GM12878 (cell line): Measurements from ENCODE around the gene ROR2. TPM values are rescaled to one million over a fixed set of nuclear protein-coding genes. Genes with fewer than 3 reads are reported as not detected.

Experiments used
- ATAC-seq: fragments of 200-7000 bp; cut with Tn5 transposase; 3 replicates; pipeline ENCODE4 v1.9.1; 2020; ENCODE audit warnings: mild to moderate bottlenecking, moderate library complexity
- BruUV-seq: library from RNA; stranded (reverse); fragments of 400-500 nt; replicated peaks from 2 replicates; lab custom pipeline; 2021; lab: Mats Ljungman, UMichigan
- CTCF ChIA-PET: fragments of 300-600 bp; sonication (Branson Sonifier 250); formaldehyde crosslinking; extraction: SDS; loops from one replicate; lab custom pipeline; 2021; ENCODE audit warnings: inconsistent platforms; lab: Yijun Ruan, JAX
- POLR2A ChIA-PET: fragments of 350-600 bp; formaldehyde crosslinking; extraction: SDS; loops from one replicate; lab custom pipeline; 2021; ENCODE audit warnings: inconsistent platforms; lab: Charles Lee
- RAD21 ChIA-PET: fragments of 300-600 bp; sonication (Branson Sonifier 250); formaldehyde crosslinking; loops from one replicate; lab custom pipeline; 2023; ENCODE audit warnings: antibody characterized with exemption; ENCODE audit not compliant: unreplicated experiment; lab: Charles Lee
- SMC1A ChIA-PET: fragments of 300-600 bp; sonication (Branson Sonifier 250); formaldehyde crosslinking; loops from one replicate; lab custom pipeline; 2023; ENCODE audit not compliant: unreplicated experiment, uncharacterized antibody; lab: Charles Lee
- DNase-seq: peaks from one replicate; pipeline ENCODE4 v3.0.0-alpha.2; 2011; ENCODE audit warnings: low read depth, low spot score
- FAIRE-seq: peaks from 3 replicates; lab custom pipeline; 2011; peaks lifted over from hg19 to GRCh38; lab: Jason Lieb, UNC
- H2AFZ ChIP-seq: 2 replicates; pipeline ENCODE4 v1.6.0; 2011; ENCODE audit warnings: low read depth, low read length, control low read depth; ENCODE audit not compliant: control insufficient read depth
- H3K27ac ChIP-seq: 2 replicates; pipeline ENCODE4 v1.5.1; 2011; ENCODE audit warnings: control low read depth; ENCODE audit not compliant: control insufficient read depth, insufficient read depth
- H3K27me3 ChIP-seq, 2 experiments: replicated peaks in 1 of 2; 2 replicates each; pipeline versions ENCODE4 v1.6.0 to v1.6.1; 2011; ENCODE audit warnings: low read length in 1 of 2; ENCODE audit not compliant: control insufficient read depth in 2 of 2, insufficient read depth in 2 of 2
- H3K36me3 ChIP-seq, 2 experiments: 2 replicates each; pipeline ENCODE4 v1.5.1; 2011; ENCODE audit warnings: low read length in 1 of 2; ENCODE audit not compliant: control insufficient read depth in 2 of 2, insufficient read depth in 2 of 2
- H3K4me1 ChIP-seq: 2 replicates; pipeline ENCODE4 v1.6.1; 2011; ENCODE audit warnings: mild to moderate bottlenecking, low read length, moderate library complexity, mixed read lengths; ENCODE audit not compliant: control insufficient read depth, insufficient read depth
- H3K4me2 ChIP-seq: 2 replicates; pipeline ENCODE4 v1.6.0; 2011; ENCODE audit warnings: control low read depth; ENCODE audit not compliant: control insufficient read depth, insufficient read depth
- H3K4me3 ChIP-seq: fragments of 200-600 bp; sonication (generic); 2 replicates; pipeline ENCODE4 v1.5.1; 2016
- H3K79me2 ChIP-seq: 2 replicates; pipeline ENCODE4 v1.6.0; 2011; ENCODE audit warnings: low read length; ENCODE audit not compliant: control insufficient read depth, insufficient read depth
- H3K9ac ChIP-seq: 2 replicates; pipeline ENCODE4 v1.8.0; 2011; ENCODE audit warnings: low read length, control low read depth, mixed read lengths; ENCODE audit not compliant: control insufficient read depth, insufficient read depth
- H3K9me3 ChIP-seq: replicated peaks from 3 replicates; pipeline ENCODE4 v1.5.1; 2011; ENCODE audit warnings: mild to moderate bottlenecking, low read length; ENCODE audit not compliant: control insufficient read depth, insufficient read depth
- H4K20me1 ChIP-seq: 2 replicates; pipeline ENCODE4 v1.6.0; 2011; ENCODE audit not compliant: control insufficient read depth, insufficient read depth
- NBN ChIP-seq: fragments of 450-650 bp; IDR thresholded peaks from 2 replicates; pipeline ENCODE4 v1.6.1; 2016
- NR2C1 ChIP-seq: fragments of 450-650 bp; IDR thresholded peaks from 2 replicates; pipeline ENCODE4 v1.6.1; 2017; ENCODE audit warnings: antibody characterized with exemption, mild to moderate bottlenecking, moderate library complexity
- SMAD5 ChIP-seq: IDR thresholded peaks from 2 replicates; pipeline ENCODE4 v1.6.1; 2016; ENCODE audit warnings: antibody characterized with exemption, low read depth
- SRF ChIP-seq, 2 experiments: IDR thresholded peaks; 2 replicates each; pipeline ENCODE4 v1.6.1; 2011; ENCODE audit warnings: low read depth in 2 of 2, low read length in 2 of 2, mild to moderate bottlenecking in 1 of 2, moderate library complexity in 1 of 2
- WGBS: methylation state at CpG from one replicate; pipeline ENCODE4 v1.1.6; 2016; ENCODE audit warnings: low lambda C conversion rate; ENCODE audit not compliant: insufficient replicate concordance, insufficient coverage; ENCODE audit errors: missing lambda C conversion rate; 5-methylcytosine and 5-hydroxymethylcytosine counted together
- in situ Hi-C: fragments of 300-500 bp; cut with MboI; formaldehyde crosslinking; loops from 9 replicates; pipeline ENCODE4 v1.14.3; 2018; ENCODE audit warnings: mixed read lengths
- intact Hi-C: fragments of 100-400 bp; cut with micrococcal nuclease; formaldehyde crosslinking; loops from one replicate; pipeline ENCODE4 v1.14.2; 2022; ENCODE audit not compliant: unreplicated experiment
- polyA plus RNA-seq, 11 experiments: library from polyadenylated mRNA; depleted of rRNA in 4 of 11; unstranded in 6 of 11; stranded (reverse) in 5 of 11; fragments of >200 nt; fragmentation: Nextera tagmentation in 4 of 11; fragmentation: Illumina TruSeq in 1 of 11; extraction: Ambion mirVana in 4 of 11; extraction: Trizol in 1 of 11; gene quantifications; 1 replicate in 1 of 11; 2 replicates in 10 of 11; pipeline versions ENCODE4 v1.2.1 to v1.2.3, GENCODE V29; 2011 to 2016; ENCODE audit warnings: inconsistent platforms in 2 of 11, missing spikeins in 2 of 11, low read depth in 1 of 11
- total RNA-seq, 4 experiments: library from RNA; depleted of rRNA in 3 of 4; stranded (reverse); fragments of >200 nt in 3 of 4; fragmentation: Illumina TruSeq in 1 of 4; extraction: Trizol in 1 of 4; gene quantifications; 2 replicates each; pipeline versions ENCODE4 v1.2.1 to v1.2.3, GENCODE V29; 2013 to 2021
- TF ChIP-seq, protein P1 (sequence below): fragments of 450-650 bp; formaldehyde crosslinking; IDR thresholded peaks from 2 replicates; pipeline ENCODE4 v1.5.0; 2022; ENCODE audit warnings: mild to moderate bottlenecking, missing genetic modification characterization

The ROR2 gene
- total and polyA plus RNA-seq, 10 of the 15 experiments (the other 5 are each of a cell fraction or from before 2014, with no cell fraction given): 0.03 to 0.05 TPM; not detected in 8

- CTCF ChIA-PET: interaction anchor here (0.8 kb wide), 1 partner anchor 68 kb away, joined by 4 read pairs; no protein-coding TSS in a partner anchor
- TF ChIP-seq NR2C1 (no peak), SMAD5 (no peak), SRF (IDR thresholded peaks at IDR 0.05; ENCODE audit: low read depth in 2 of 2, low read length in 2 of 2) (no peak), NBN (no peak)
- TF ChIP-seq, protein P1, sequence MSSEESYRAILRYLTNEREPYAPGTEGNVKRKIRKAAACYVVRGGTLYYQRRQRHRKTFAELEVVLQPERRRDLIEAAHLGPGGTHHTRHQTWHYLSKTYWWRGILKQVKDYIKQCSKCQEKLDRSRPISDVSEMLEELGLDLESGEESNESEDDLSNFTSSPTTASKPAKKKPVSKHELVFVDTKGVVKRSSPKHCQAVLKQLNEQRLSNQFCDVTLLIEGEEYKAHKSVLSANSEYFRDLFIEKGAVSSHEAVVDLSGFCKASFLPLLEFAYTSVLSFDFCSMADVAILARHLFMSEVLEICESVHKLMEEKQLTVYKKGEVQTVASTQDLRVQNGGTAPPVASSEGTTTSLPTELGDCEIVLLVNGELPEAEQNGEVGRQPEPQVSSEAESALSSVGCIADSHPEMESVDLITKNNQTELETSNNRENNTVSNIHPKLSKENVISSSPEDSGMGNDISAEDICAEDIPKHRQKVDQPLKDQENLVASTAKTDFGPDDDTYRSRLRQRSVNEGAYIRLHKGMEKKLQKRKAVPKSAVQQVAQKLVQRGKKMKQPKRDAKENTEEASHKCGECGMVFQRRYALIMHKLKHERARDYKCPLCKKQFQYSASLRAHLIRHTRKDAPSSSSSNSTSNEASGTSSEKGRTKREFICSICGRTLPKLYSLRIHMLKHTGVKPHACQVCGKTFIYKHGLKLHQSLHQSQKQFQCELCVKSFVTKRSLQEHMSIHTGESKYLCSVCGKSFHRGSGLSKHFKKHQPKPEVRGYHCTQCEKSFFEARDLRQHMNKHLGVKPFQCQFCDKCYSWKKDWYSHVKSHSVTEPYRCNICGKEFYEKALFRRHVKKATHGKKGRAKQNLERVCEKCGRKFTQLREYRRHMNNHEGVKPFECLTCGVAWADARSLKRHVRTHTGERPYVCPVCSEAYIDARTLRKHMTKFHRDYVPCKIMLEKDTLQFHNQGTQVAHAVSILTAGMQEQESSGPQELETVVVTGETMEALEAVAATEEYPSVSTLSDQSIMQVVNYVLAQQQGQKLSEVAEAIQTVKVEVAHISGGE: no peak
- TF ChIP-seq, all 136 proteins: peak for 0
- FAIRE-seq: no peak
- H3K4me3 ChIP-seq: no peak overlapping the region
- peaks cover 4% of the 10 kb centered on the region in 2 experiments; a peak in 3 of 4 replicates for H3K27me3 ChIP-seq
- no peak for ATAC-seq
- 0% methylated on average over 9 of the region's 9 CpGs for WGBS
- no peak overlapping the region for H3K27ac ChIP-seq
- no peaks in the 10 kb centered on the region for H3K36me3 ChIP-seq
- no peaks in the 10 kb centered on the region for H3K9me3 ChIP-seq
- no peak overlapping the region for H3K9ac ChIP-seq
- no peaks in the 10 kb centered on the region for H3K79me2 ChIP-seq
- in situ Hi-C loops: no loop called here
- SMC1A ChIA-PET: interaction anchor here (1.6 kb wide), 1 partner anchor 13 kb away, joined by 3 read pairs; no protein-coding TSS in a partner anchor
- no peaks in the 10 kb centered on the region for H3K4me1 ChIP-seq
- no peak overlapping the region for H3K4me2 ChIP-seq
- RAD21 ChIA-PET: no interaction called here
- H2AFZ ChIP-seq: no peak overlapping the region
- POLR2A ChIA-PET: no interaction called here
- no TSS peak for BruUV-seq
- intact Hi-C loops: no loop called here
- no peaks in the 10 kb centered on the region for H4K20me1 ChIP-seq
- DNase-seq: no peak
These were observed 291.4 kb downstream of the ROR2 start for GRCh38 chr9:91658513-91659105.
